Left kidney (tissue), 8 donors: Measurements from ENCODE around the gene EOLA1. TPM values are rescaled to one million over a fixed set of nuclear protein-coding genes. Genes with fewer than 3 reads are reported as not detected.
"Not testable (repeated sequence)": the region's sequence is repeated elsewhere in the genome, so short reads cannot be mapped to it uniquely, and the experiment has no call there.

ENCODE experiments used
- DNase-seq: peaks from one replicate; pipeline ENCODE4 v3.0.0-alpha.2; 2013
- long read RNA-seq, 8 donors: transcript quantifications; one replicate each; lab custom pipeline, GENCODE V29; 2026
- polyA plus RNA-seq: library from polyadenylated mRNA; unstranded; fragments of 120-200 nt; gene quantifications from one replicate; pipeline ENCODE4 v1.2.1, GENCODE V29; 2013; ENCODE audit not compliant: insufficient read length

Gene EOLA1
- 24.1 TPM for polyA plus RNA-seq
- long read RNA-seq, donor 1, partial matches to known transcripts, result 7 of 9 reads
- long read RNA-seq, donor 1, other reads (novel, unspliced or antisense), result 0 of 9 reads
- long read RNA-seq, donor 2, partial matches to known transcripts, result 0 of 2 reads
- long read RNA-seq, donor 2, other reads (novel, unspliced or antisense), result 0 of 2 reads
- long read RNA-seq, donor 3, partial matches to known transcripts, result 0 of 6 reads
- long read RNA-seq, donor 3, other reads (novel, unspliced or antisense), result 0 of 6 reads
- long read RNA-seq, donor 4, partial matches to known transcripts, result 0 of 1 reads
- long read RNA-seq, donor 4, other reads (novel, unspliced or antisense), result 0 of 1 reads
- long read RNA-seq, donor 5, partial matches to known transcripts, result 0 of 7 reads
- long read RNA-seq, donor 5, other reads (novel, unspliced or antisense), result 0 of 7 reads
- long read RNA-seq, donor 6, partial matches to known transcripts, result 0 of 4 reads
- long read RNA-seq, donor 6, other reads (novel, unspliced or antisense), result 0 of 4 reads
- long read RNA-seq, donor 7, partial matches to known transcripts, result 0 of 9 reads
- long read RNA-seq, donor 7, other reads (novel, unspliced or antisense), result 0 of 9 reads
- long read RNA-seq, donor 8, partial matches to known transcripts, result 0 of 2 reads
- long read RNA-seq, donor 8, other reads (novel, unspliced or antisense), result 0 of 2 reads

- peak; percentile 80 for DNase-seq
Measured at GRCh38 chrX:149540621-149541520, at the start of gene EOLA1. Gene EOLA1 (plus strand): TSS chrX:149541012. CDS start chrX:149545631, 4,619 bp downstream.

DNA sequence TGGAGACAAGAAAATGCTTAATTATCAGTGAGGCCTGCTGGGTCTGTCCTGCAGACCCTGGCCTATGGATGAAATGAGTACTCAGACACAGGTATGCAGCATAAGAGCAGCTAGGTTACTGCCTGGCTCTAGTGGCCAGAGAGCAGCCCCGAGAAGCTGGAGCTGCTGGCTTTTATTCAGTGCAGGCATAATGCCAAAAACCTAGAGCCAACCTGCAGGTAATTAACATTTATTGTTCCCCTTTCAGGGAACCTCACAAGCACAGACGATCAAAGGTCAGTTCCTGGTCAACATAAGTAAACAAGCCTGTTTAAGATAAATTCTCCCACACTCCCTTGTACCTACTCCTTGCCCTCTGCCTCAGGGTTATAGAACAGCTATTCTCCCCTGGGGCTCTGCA, 49.0 kb upstream of the EOLA1 start:
- no peak for DNase-seq

GRCh38 chrX:149493567-149494562, 46.9 kb upstream of the EOLA1 start:
- no peak for DNase-seq

DNA sequence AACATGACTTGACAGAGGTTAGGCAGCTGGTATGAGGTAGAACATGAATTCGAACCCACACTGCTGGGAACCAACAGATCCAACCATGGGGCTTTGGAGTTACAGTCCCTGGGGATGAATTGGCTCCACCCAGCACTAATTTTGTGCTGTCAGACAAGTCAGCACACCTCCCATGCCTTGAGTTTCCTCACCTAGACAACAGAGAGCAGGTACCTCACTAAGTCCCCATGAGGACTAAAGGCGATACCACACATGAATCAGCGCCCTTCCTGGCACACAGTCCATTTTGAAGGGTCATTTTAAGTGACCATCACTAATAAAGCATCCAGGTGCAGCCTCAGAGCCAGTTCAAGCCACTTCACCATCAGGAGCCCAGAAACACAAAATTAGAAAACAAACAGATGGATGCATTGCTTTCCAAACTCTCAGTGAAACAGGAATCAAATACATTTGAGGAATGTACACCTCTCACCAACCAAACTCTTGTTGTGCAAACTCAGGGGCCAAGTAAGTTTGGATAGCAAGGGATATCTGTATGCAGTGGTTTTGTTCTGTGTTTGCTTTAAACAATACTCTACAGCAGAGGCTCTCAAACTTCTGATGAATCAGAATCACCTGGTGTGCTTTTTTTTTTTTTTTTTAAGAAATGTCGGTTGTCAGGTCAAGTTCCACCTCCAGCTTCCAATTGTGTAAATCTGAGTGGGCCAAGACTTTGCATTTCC, 45.8 kb upstream of the EOLA1 start:
- no peak for DNase-seq

DNA sequence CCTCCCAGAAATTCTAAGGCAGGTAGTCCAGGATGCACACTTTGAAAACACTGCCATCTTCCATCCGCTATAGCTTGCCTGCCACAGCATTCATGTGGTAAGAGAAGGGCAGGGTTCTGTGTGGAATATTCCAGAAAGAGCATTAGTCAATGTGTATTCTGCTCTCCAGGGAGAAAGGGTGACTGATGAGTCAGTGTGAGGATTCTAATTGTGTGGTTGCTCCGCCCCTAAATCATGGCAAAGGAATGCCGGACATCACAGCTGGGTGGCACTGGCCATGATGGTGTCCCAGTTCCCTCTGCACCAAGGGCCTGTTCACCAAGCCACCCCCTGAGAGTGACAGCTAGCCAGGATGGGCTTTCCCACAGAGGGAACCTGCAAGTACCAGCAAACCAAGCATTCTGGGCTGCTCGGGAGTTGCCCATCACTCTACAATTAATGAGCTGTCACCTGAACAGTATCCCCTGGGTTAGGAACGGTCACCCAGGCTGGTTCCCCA, 45.2 kb upstream of the EOLA1 start:
- DNase-seq, result no peak

DNA sequence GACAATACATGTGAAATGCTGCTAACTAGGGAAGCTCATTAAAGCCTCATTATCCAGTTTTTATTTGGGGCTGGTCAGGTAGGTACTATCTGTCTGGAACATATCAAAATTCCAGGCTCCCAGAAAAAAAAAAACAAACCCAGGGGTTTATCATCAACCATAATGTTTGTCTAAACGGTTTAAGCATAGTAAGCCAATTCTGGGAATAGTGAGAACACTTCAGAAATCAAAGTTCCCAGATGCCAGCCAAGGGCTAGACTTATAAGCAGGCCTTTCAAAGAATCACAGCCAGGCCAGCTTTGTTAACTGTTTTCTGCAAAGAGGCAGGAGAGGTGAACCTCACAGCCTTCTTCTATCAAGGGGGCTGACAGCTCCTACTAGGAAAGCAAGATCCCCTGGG, 43.8 kb upstream of the EOLA1 start:
- DNase-seq, result no peak

- no peak for DNase-seq
Measured at GRCh38 chrX:149497626-149498025, 43.2 kb upstream of the EOLA1 start.

DNA sequence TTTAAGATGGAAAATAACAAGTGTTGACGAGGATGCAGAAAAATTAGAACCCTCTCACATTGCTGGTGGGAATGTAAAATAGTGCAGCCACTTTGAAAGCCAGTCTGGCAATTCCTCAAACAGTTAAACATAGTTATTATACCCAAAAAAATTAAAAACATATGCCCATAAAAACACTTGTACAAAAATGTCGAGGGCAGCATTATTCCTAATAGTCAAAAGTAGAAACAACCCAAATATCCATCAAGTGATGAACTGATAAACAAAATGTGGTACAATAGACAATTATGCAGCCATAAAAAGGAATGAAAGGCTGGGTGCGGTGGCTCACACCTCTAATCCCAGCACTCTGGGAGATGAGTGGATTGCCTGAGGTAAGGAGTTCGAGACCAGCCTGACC, 42.0 kb upstream of the EOLA1 start:
- no peak for DNase-seq

DNA sequence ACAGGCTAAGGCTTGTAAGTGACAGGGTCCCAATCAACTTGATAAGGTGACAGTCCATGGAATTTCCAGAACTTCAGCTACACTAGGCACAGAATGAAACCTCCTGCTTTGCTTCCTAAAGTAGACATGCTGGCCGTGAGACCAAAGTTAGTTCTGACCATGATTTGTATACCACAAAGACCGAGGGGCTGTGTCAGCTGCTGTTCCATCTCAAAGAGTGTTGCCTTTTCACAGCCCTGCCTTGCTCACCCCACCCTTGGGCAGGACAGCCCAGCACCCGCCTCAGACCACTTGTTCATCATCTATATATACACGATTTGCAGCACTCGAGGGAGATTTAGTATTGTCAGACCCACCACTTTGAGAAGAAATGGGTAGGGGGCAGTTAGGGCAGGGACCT, 41.0 kb upstream of the EOLA1 start:
- no peak for DNase-seq

DNA sequence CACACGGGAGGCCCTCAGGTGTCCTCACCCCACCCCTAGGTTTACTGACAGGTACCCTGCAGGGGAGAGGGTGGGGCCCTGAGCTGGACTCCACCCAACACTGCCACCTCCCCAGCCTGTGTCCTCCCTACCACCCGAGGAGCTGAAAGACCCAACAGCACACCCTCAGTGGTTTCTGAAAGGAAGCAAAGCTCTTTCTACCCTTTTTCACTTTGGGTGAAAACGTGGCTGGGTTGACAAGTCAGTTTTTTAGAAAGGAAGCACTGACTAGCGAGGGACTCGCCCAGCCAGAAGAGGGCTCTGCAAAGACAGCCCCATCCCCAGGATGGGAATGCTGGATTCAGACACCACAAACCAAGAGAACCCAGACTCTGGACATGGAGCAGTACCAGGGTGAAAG, 37.9 kb upstream of the EOLA1 start:
- not testable (repeated sequence) for DNase-seq

DNA sequence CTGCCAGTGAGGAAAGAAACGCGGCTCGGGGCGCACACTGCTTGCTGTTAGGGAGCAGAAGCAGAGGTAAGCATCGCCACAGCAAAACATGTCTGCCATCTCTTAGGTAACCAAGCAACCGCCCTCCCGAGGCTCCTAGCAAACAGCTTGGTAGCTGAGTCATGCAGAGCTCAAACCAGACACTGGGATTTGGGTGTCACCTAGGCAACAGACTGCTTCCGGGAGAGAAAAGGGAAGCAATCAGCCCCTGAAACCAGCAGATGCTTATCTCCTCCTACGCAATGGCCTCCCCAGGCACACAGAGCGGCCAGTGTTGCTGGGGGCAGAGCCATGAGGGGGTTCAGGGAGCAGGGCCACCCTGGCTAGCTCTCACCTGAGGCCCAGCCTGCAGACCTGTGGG, 37.4 kb upstream of the EOLA1 start:
- DNase-seq, result not testable (repeated sequence)

DNA sequence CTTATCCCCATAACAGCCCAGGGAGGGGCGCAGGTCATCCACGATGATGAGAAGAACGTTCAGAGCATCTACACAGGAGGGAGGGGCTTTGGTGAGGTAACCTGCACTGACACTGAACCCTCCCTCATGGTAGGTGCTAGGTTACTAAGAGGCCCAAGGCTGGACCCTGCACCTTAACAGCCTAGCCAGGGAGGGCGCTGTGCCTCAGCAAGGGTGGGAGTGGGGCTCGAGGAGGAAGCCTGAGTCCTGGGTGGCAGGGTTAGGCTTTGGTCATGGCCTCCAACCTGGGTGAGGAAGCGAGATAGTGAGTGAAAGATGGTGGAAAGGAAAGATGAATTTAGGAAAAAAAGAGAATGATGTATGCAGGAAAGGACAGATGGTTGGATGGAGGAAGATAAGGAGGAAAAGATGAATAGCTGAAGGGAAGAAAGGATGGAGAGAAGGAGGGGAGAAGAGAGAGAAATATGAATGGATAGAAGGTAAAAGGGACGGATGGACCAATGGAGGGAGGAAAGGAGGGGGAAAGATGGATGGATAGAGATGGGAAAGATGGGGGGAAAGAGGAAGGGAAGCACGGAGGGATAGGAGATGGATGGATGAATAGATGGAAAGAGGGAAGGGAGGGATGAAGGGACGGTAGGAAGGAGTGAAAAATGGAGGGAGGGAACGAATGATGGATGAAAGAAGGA, 36.4 kb upstream of the EOLA1 start:
- no peak for DNase-seq

DNA sequence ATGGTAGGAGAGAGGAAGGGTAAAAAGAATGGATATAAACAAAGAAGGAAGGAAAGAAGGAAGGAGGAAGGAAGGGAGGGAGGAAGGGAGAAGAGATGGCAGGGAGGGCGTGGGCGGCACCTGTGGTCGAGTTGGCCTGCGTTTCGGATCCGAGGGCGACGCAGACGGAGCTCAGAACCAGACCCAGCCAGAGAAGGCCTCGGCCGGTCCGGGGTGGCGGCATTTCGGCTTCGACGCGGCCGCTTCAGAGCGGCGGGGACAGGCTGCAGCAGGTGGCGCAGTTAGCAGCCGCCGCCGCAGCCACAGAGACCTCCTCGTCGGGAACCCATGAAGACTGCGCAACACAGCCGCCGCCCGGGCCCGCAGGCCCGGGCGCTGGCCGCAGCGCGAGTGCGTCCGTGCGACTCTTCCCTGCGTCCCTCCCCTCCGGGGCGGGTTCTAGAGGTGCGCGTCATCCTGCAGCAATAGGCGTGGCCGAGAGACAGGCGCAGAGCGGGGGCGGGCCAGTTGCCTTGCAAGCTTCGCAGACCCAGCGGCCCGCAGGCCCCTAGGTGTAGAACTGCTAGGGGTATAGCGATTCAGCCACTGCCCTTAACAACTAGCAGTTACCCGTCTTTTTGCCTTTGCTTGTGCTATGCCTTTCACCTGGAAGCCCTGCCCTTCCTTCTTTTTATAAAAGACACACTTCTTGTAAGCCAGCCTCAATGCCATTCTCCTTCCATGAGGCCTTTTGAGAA, 35.7 kb upstream of the EOLA1 start, which contains the start of gene IDS:
TSS of gene IDS (minus strand) at position 392 of the 737 bp plus-strand sequence. CDS start at position 223, 169 bp downstream.
- DNase-seq, result peak; percentile 86

GRCh38 chrX:149505671-149506070, 35.1 kb upstream of the EOLA1 start:
- no peak for DNase-seq

- no peak for DNase-seq
Measured at GRCh38 chrX:149506349-149506748, 34.5 kb upstream of the EOLA1 start.

- DNase-seq, result no peak
Measured at GRCh38 chrX:149508467-149508866, 32.3 kb upstream of the EOLA1 start.

- DNase-seq, result no peak
Measured at GRCh38 chrX:149510386-149510785, 30.4 kb upstream of the EOLA1 start.

DNA sequence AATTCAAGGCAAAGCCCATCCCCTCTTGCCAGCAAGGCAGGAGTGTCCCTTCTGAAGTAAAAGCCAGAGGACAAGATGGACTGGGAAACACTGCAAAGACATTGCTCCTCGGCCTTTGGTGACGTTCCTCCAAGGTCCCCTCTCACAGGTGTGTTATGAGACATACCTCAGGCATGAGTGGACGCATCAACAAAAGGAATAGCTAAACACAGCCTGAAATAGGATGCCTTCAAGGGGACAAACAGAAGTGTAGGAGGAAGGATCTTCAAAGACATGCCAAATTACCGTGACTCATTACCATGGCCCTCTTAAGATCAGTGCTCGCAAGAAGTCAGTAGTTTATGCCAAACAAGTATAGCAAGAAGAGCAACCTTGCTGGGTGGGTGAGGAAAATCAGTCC, 29.7 kb upstream of the EOLA1 start:
- DNase-seq, result no peak
